BLaER1 treated with 17β-estradiol and CSF1 and Interleukin-3, amounts not matched to agents 10 nM and 100 nM (cell line): Measurements from ENCODE around the gene CDS2.
"Not testable (repeated sequence)": the region's sequence is repeated elsewhere in the genome, so short reads cannot be mapped to it uniquely, and the experiment has no call there.

Source experiments
- H3K27ac ChIP-seq, 11 experiments: shearing (Covaris generic); formaldehyde crosslinking; 2 replicates each; pipeline ENCODE4 v1.8.1; 2022
- H3K27me3 ChIP-seq, 11 experiments: shearing (Covaris generic); formaldehyde crosslinking; 2 replicates each; pipeline ENCODE4 v1.8.1; 2022
- H3K36me3 ChIP-seq, 11 experiments: shearing (Covaris generic); formaldehyde crosslinking; 2 replicates each; pipeline ENCODE4 v1.8.1; 2022
- H3K4me1 ChIP-seq, 10 experiments: shearing (Covaris generic); formaldehyde crosslinking; 2 replicates each; pipeline ENCODE4 v1.8.1; 2022
- H3K4me2 ChIP-seq, 11 experiments: shearing (Covaris generic); formaldehyde crosslinking; 2 replicates each; pipeline ENCODE4 v1.8.1; 2022
- H3K4me3 ChIP-seq, 10 experiments: shearing (Covaris generic); formaldehyde crosslinking; 2 replicates each; pipeline ENCODE4 v1.8.1; 2022
- H3K9ac ChIP-seq, 11 experiments: shearing (Covaris generic); formaldehyde crosslinking; 2 replicates each; pipeline ENCODE4 v1.8.1; 2022
- H3K9me3 ChIP-seq, 11 experiments: shearing (Covaris generic); formaldehyde crosslinking; replicated peaks in 1 of 11; 2 replicates each; pipeline ENCODE4 v1.8.1; 2022
- H4K20me1 ChIP-seq, 11 experiments: shearing (Covaris generic); formaldehyde crosslinking; 2 replicates each; pipeline ENCODE4 v1.8.1; 2022
- Cebpa-rat ChIP-seq, 11 experiments: shearing (Covaris generic); IDR thresholded peaks; 2 replicates each; pipeline ENCODE4 v1.8.1; 2022

CDS2 gene

GRCh38 chr20:5092765-5093339 lies 34.0 kb upstream of the CDS2 start:
- H3K4me2 ChIP-seq: peak overlapping the region in 5 of 11 experiments; percentile 39 to 57 (median 50); a peak in 9 of 22 replicates
- H3K4me3 ChIP-seq: no peak overlapping the region
- H3K9ac ChIP-seq: peak overlapping the region in 1 of 11 experiments; percentile 30; a peak in 1 of 22 replicates
- H3K27me3 ChIP-seq: no peaks in the 10 kb centered on the region
- H3K36me3 ChIP-seq: peaks cover under 1 to 40% (median 24%) of the 10 kb centered on the region in 11 experiments; a peak in 21 of 22 replicates
- H3K9me3 ChIP-seq: no peaks in the 10 kb centered on the region
- H3K27ac ChIP-seq: peak overlapping the region in 7 of 11 experiments; percentile 2 to 93 (median 31); a peak in 9 of 22 replicates
- peaks cover 13 to 70% (median 44%) of the 10 kb centered on the region in 10 experiments for H3K4me1 ChIP-seq
- TF ChIP-seq Cebpa-rat (IDR thresholded peaks at IDR 0.05): no peak
- no peaks in the 10 kb centered on the region; a peak in 1 of 22 replicates for H4K20me1 ChIP-seq

- Histone ChIP-seq H3K27me3 (no peaks in the 10 kb centered on the region), H3K9me3 (no peaks in the 10 kb centered on the region), H3K36me3 (peaks cover 20 to 66% (median 50%) of the 10 kb centered on the region in 11 experiments), H3K27ac (peak overlapping the region in 4 of 11 experiments; percentile 9 to 40 (median 22); a peak in 4 of 22 replicates), H3K9ac (no peak overlapping the region), H3K4me3 (no peak overlapping the region), H3K4me1 (peaks cover 2 to 57% (median 24%) of the 10 kb centered on the region in 10 experiments; a peak in 19 of 20 replicates), H4K20me1 (no peaks in the 10 kb centered on the region; a peak in 1 of 22 replicates), H3K4me2 (no peak overlapping the region)
- TF ChIP-seq Cebpa-rat (IDR thresholded peaks at IDR 0.05): no peak
Observed at GRCh38 chr20:5095454-5095853, 31.4 kb upstream of the CDS2 start.

- no peaks in the 10 kb centered on the region for H3K27me3 ChIP-seq
- no peak for TF ChIP-seq Cebpa-rat (IDR thresholded peaks at IDR 0.05)
- no peaks in the 10 kb centered on the region; a peak in 1 of 22 replicates for H4K20me1 ChIP-seq
- peaks cover 21 to 71% (median 52%) of the 10 kb centered on the region in 11 experiments for H3K36me3 ChIP-seq
- H3K4me1 ChIP-seq: peaks cover 0 to 54% (median 19%) of the 10 kb centered on the region in 10 experiments; a peak in 14 of 20 replicates
- no peak overlapping the region for H3K4me2 ChIP-seq
- H3K9me3 ChIP-seq: no peaks in the 10 kb centered on the region
- peak overlapping the region in 1 of 11 experiments; percentile 40; a peak in 1 of 22 replicates for H3K27ac ChIP-seq
- H3K9ac ChIP-seq: 0 out of 22 replicates have a peak overlapping the region, but pooled peaks of 1 of the 11 experiments have one; percentile 28
- no peak overlapping the region for H3K4me3 ChIP-seq
Observed at GRCh38 chr20:5095931-5096330, 30.9 kb upstream of the CDS2 start.

- H4K20me1 ChIP-seq: no peaks in the 10 kb centered on the region; a peak in 2 of 22 replicates
- H3K4me2 ChIP-seq: no peak overlapping the region
- H3K36me3 ChIP-seq: peaks cover 25 to 74% (median 57%) of the 10 kb centered on the region in 11 experiments
- H3K4me3 ChIP-seq: no peak overlapping the region
- no peaks in the 10 kb centered on the region for H3K9me3 ChIP-seq
- H3K27me3 ChIP-seq: no peaks in the 10 kb centered on the region
- H3K27ac ChIP-seq: peak overlapping the region in 1 of 11 experiments; percentile 40; a peak in 1 of 22 replicates
- no peak for TF ChIP-seq Cebpa-rat (IDR thresholded peaks at IDR 0.05)
- no peak overlapping the region for H3K9ac ChIP-seq
- H3K4me1 ChIP-seq: peaks cover 0 to 54% (median 15%) of the 10 kb centered on the region in 10 experiments; a peak in 11 of 20 replicates
Observed at GRCh38 chr20:5096463-5096862, 30.3 kb upstream of the CDS2 start.

GRCh38 chr20:5099009-5099408 lies 27.8 kb upstream of the CDS2 start:
- Histone ChIP-seq H3K4me2 (peak overlapping the region in 2 of 11 experiments; percentile 35 to 37; a peak in 4 of 22 replicates), H3K36me3 (peaks cover 50 to 88% (median 78%) of the 10 kb centered on the region in 11 experiments), H3K4me1 (peaks cover 0 to 33% (median 0%) of the 10 kb centered on the region in 10 experiments; a peak in 3 of 20 replicates)
- not testable (repeated sequence) for H3K27ac ChIP-seq, H3K9me3 ChIP-seq, H3K4me3 ChIP-seq, H4K20me1 ChIP-seq, H3K9ac ChIP-seq, H3K27me3 ChIP-seq

GRCh38 chr20:5099909-5100308 lies 26.9 kb upstream of the CDS2 start:
- Histone ChIP-seq H3K4me1 (peaks cover 0 to 30% (median 0%) of the 10 kb centered on the region in 10 experiments; a peak in 3 of 20 replicates), H3K36me3 (peaks cover 59 to 97% (median 87%) of the 10 kb centered on the region in 11 experiments)
- not testable (repeated sequence) for H3K4me3 ChIP-seq, H3K4me2 ChIP-seq, H3K9ac ChIP-seq, H3K9me3 ChIP-seq, H3K27me3 ChIP-seq, H3K27ac ChIP-seq, H4K20me1 ChIP-seq

GRCh38 chr20:5100684-5101347 lies 26.0 kb upstream of the CDS2 start:
- H3K36me3 ChIP-seq: peaks cover 68 to 100% (median 94%) of the 10 kb centered on the region in 11 experiments
- no peak for TF ChIP-seq Cebpa-rat (IDR thresholded peaks at IDR 0.05)

GRCh38 chr20:5104479-5104878 lies 22.3 kb upstream of the CDS2 start:
- H3K4me1 ChIP-seq: peaks cover 0 to 42% (median 0%) of the 10 kb centered on the region in 10 experiments; a peak in 6 of 20 replicates
- TF ChIP-seq Cebpa-rat (IDR thresholded peaks at IDR 0.05): no peak
- peaks cover 92 to 100% (median 96%) of the 10 kb centered on the region in 11 experiments for H3K36me3 ChIP-seq
- no peaks in the 10 kb centered on the region for H3K27me3 ChIP-seq
- peaks cover 0 to 7% (median 0%) of the 10 kb centered on the region in 11 experiments; a peak in 3 of 22 replicates for H4K20me1 ChIP-seq
- H3K27ac ChIP-seq: no peak overlapping the region
- H3K9me3 ChIP-seq: no peaks in the 10 kb centered on the region
- no peak overlapping the region for H3K9ac ChIP-seq
- no peak overlapping the region for H3K4me2 ChIP-seq
- no peak overlapping the region for H3K4me3 ChIP-seq

More at GRCh38 chr20:5100684-5101347, 26.0 kb upstream of the CDS2 start:
- Histone ChIP-seq H3K27me3 (no peaks in the 10 kb centered on the region), H3K27ac (peak overlapping the region in 1 of 11 experiments; percentile 38; a peak in 1 of 22 replicates), H3K9ac (peak overlapping the region in 1 of 11 experiments; percentile 58; a peak in 1 of 22 replicates), H3K4me3 (no peak overlapping the region), H4K20me1 (peaks cover 0 to 7% (median 0%) of the 10 kb centered on the region in 11 experiments; a peak in 4 of 22 replicates), H3K4me2 (peak overlapping the region in 1 of 11 experiments; percentile 31; a peak in 1 of 22 replicates), H3K9me3 (no peaks in the 10 kb centered on the region), H3K4me1 (peaks cover 0 to 30% (median 0%) of the 10 kb centered on the region in 10 experiments; a peak in 3 of 20 replicates)

- no peak for TF ChIP-seq Cebpa-rat (IDR thresholded peaks at IDR 0.05)
- no peak overlapping the region for H3K4me3 ChIP-seq
- peaks cover 0 to 4% (median 0%) of the 10 kb centered on the region in 11 experiments; a peak in 3 of 22 replicates for H4K20me1 ChIP-seq
- no peaks in the 10 kb centered on the region for H3K9me3 ChIP-seq
- H3K36me3 ChIP-seq: peaks cover 67 to 79% (median 75%) of the 10 kb centered on the region in 11 experiments
- no peaks in the 10 kb centered on the region for H3K27me3 ChIP-seq
- H3K27ac ChIP-seq: no peak overlapping the region
- no peak overlapping the region for H3K9ac ChIP-seq
- 0 out of 22 replicates have a peak overlapping the region, but pooled peaks of 1 of the 11 experiments have one; percentile 13 for H3K4me2 ChIP-seq
- peaks cover 15 to 37% (median 20%) of the 10 kb centered on the region in 10 experiments for H3K4me1 ChIP-seq
Observed at GRCh38 chr20:5109276-5109675, 17.5 kb upstream of the CDS2 start.
